Neural cell (in vitro differentiated cells): Measurements from ENCODE around the gene CASP10.

Source experiments
- EP300 ChIP-seq: fragments of 450-650 bp; conservative IDR thresholded peaks from 2 replicates; pipeline ENCODE4 v1.6.1; 2014; ENCODE audit warnings: antibody characterized with exemption, mild to moderate bottlenecking, moderate library complexity; ENCODE audit not compliant: poor library complexity, severe bottlenecking
- EZH2 ChIP-seq: fragments of 200-600, 300-800 bp; shearing (Covaris generic), sonication (generic); IDR thresholded peaks from 2 replicates; pipeline ENCODE4 v1.6.1; 2014; ENCODE audit warnings: antibody characterized with exemption, low read length, borderline replicate concordance, mild to moderate bottlenecking; ENCODE audit not compliant: insufficient read depth, poor library complexity, severe bottlenecking
- POLR2AphosphoS5 ChIP-seq: IDR thresholded peaks from 2 replicates; pipeline ENCODE4 v1.6.1; 2012
- RAD21 ChIP-seq: fragments of 450-650 bp; conservative IDR thresholded peaks from 2 replicates; pipeline ENCODE4 v1.6.1; 2014; ENCODE audit warnings: antibody characterized with exemption, mild to moderate bottlenecking, moderate library complexity
- SMC3 ChIP-seq: fragments of 450-650 bp; conservative IDR thresholded peaks from 2 replicates; pipeline ENCODE4 v1.6.1; 2014; ENCODE audit warnings: antibody characterized with exemption, mild to moderate bottlenecking, moderate library complexity; ENCODE audit not compliant: poor library complexity
- TAF1 ChIP-seq: IDR thresholded peaks from 2 replicates; pipeline ENCODE4 v1.6.1; 2012; ENCODE audit warnings: low read depth
- TF ChIP-seq, protein P1 (sequence below): fragments of 450-650 bp; IDR thresholded peaks from 2 replicates; pipeline ENCODE4 v1.5.1; 2014; ENCODE audit warnings: antibody characterized with exemption, mild to moderate bottlenecking, moderate library complexity; ENCODE audit not compliant: poor library complexity, severe bottlenecking
- TF ChIP-seq, protein P2 (sequence below): IDR thresholded peaks from 2 replicates; pipeline ENCODE4 v1.6.1; 2012; ENCODE audit warnings: borderline replicate concordance

DNA sequence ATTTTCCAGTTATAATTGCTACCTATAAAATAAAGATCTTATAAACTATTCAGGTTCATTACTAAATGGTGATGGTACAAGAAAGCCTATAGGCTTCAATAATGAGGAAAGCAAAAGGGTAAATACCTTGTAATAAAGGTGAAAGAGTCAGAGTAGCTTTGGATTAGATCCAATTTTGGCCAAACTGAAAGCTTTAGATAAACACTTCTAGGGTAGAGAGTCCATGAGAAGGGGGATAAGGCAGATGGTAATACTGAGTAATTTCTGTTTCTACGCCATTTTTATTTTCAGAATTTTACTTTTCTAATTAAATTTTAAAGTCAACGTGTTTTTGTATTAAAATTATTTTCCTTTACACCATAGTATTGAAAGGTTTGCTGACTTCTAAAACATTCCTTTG is 86.8 kb downstream of the CASP10 start:
- TF ChIP-seq, protein P1, sequence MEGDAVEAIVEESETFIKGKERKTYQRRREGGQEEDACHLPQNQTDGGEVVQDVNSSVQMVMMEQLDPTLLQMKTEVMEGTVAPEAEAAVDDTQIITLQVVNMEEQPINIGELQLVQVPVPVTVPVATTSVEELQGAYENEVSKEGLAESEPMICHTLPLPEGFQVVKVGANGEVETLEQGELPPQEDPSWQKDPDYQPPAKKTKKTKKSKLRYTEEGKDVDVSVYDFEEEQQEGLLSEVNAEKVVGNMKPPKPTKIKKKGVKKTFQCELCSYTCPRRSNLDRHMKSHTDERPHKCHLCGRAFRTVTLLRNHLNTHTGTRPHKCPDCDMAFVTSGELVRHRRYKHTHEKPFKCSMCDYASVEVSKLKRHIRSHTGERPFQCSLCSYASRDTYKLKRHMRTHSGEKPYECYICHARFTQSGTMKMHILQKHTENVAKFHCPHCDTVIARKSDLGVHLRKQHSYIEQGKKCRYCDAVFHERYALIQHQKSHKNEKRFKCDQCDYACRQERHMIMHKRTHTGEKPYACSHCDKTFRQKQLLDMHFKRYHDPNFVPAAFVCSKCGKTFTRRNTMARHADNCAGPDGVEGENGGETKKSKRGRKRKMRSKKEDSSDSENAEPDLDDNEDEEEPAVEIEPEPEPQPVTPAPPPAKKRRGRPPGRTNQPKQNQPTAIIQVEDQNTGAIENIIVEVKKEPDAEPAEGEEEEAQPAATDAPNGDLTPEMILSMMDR: no peak
- TF ChIP-seq EP300 (no peak), EZH2 (no peak), POLR2AphosphoS5 (no peak), RAD21 (no peak), SMC3 (no peak), TAF1 (no peak)
- TF ChIP-seq, protein P2, sequence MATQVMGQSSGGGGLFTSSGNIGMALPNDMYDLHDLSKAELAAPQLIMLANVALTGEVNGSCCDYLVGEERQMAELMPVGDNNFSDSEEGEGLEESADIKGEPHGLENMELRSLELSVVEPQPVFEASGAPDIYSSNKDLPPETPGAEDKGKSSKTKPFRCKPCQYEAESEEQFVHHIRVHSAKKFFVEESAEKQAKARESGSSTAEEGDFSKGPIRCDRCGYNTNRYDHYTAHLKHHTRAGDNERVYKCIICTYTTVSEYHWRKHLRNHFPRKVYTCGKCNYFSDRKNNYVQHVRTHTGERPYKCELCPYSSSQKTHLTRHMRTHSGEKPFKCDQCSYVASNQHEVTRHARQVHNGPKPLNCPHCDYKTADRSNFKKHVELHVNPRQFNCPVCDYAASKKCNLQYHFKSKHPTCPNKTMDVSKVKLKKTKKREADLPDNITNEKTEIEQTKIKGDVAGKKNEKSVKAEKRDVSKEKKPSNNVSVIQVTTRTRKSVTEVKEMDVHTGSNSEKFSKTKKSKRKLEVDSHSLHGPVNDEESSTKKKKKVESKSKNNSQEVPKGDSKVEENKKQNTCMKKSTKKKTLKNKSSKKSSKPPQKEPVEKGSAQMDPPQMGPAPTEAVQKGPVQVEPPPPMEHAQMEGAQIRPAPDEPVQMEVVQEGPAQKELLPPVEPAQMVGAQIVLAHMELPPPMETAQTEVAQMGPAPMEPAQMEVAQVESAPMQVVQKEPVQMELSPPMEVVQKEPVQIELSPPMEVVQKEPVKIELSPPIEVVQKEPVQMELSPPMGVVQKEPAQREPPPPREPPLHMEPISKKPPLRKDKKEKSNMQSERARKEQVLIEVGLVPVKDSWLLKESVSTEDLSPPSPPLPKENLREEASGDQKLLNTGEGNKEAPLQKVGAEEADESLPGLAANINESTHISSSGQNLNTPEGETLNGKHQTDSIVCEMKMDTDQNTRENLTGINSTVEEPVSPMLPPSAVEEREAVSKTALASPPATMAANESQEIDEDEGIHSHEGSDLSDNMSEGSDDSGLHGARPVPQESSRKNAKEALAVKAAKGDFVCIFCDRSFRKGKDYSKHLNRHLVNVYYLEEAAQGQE: no peak
